ENCODE results near the gene DIO3. TPM values are rescaled to one million over a fixed set of nuclear protein-coding genes. Genes with fewer than 3 reads are reported as not detected.

DIO3 gene
- total and polyA plus RNA-seq, 2 of the 13 experiments (the other 11 are each of a cell fraction or from before 2014, with no cell fraction given), result not detected

GRCh38 chr14:101579372-101580080 lies 18.2 kb downstream of the DIO3 start:
- in situ Hi-C loops (cut with HindIII; ENCODE audit: extremely low pct_ligation_motif_present, low pct_unique_long_range_greater_than_20kb), result no loop called here
- intact Hi-C loops (cut with micrococcal nuclease; ENCODE audit: unreplicated experiment), result no loop called here
- CTCF ChIA-PET (ENCODE audit: low intra/inter-chr PET ratio, low total read pairs), result no interaction called here

GRCh38 chr14:101581806-101582205 lies 20.5 kb downstream of the DIO3 start:
- no peaks in the 10 kb centered on the region for H3K79me2 ChIP-seq (ENCODE audit: insufficient read depth, low read length)
- ATAC-seq (no peak), DNase-seq (ENCODE audit: low spot score) (no peak), FAIRE-seq (no peak)
- CTCF ChIA-PET (ENCODE audit: low intra/inter-chr PET ratio, low total read pairs), result no interaction called here
- H3K4me2 ChIP-seq (ENCODE audit: low read depth, low read length), result no peak overlapping the region
- in situ Hi-C loops (cut with HindIII; ENCODE audit: extremely low pct_ligation_motif_present, low pct_unique_long_range_greater_than_20kb), result no loop called here
- H3K9me3 ChIP-seq (ENCODE audit: low read length), result no peaks in the 10 kb centered on the region
- WGBS (ENCODE audit: low lambda C conversion rate), result 10% methylated on average over 2 of the region's 9 CpGs
- peaks cover 2% of the 10 kb centered on the region; the same call in 1 of the 2 replicates for H3K4me1 ChIP-seq (ENCODE audit: insufficient read depth, low read length)
- H4K20me1 ChIP-seq (ENCODE audit: insufficient read depth, low read length), result no peaks in the 10 kb centered on the region
- H3K36me3 ChIP-seq (replicated peaks in 1 of 2; ENCODE audit: control insufficient read depth in 1 of 2, insufficient read depth in 2 of 2, low read length in 2 of 2), result no peaks in the 10 kb centered on the region
- H3K9ac ChIP-seq (ENCODE audit: insufficient read depth, low read depth, low read length), result no peak overlapping the region
- BruUV-seq (replicated peaks), result no TSS peak
- peaks cover 2 to 37% of the 10 kb centered on the region in 2 experiments for H3K27me3 ChIP-seq (ENCODE audit: control insufficient read depth in 1 of 2, insufficient read depth in 2 of 2, low read length in 2 of 2)
- intact Hi-C loops (cut with micrococcal nuclease; ENCODE audit: unreplicated experiment), result no loop called here
- no peak overlapping the region for H2AFZ ChIP-seq (ENCODE audit: low read length)
- POLR2A ChIA-PET, result no interaction called here
- no peak overlapping the region for H3K4me3 ChIP-seq (replicated peaks in 1 of 3; ENCODE audit: insufficient read depth in 1 of 3, low read depth in 2 of 3, low read length in 3 of 3)
- no peak overlapping the region for H3K27ac ChIP-seq (ENCODE audit: extremely low read length, insufficient read depth, low read length)
- TF ChIP-seq, protein P1, sequence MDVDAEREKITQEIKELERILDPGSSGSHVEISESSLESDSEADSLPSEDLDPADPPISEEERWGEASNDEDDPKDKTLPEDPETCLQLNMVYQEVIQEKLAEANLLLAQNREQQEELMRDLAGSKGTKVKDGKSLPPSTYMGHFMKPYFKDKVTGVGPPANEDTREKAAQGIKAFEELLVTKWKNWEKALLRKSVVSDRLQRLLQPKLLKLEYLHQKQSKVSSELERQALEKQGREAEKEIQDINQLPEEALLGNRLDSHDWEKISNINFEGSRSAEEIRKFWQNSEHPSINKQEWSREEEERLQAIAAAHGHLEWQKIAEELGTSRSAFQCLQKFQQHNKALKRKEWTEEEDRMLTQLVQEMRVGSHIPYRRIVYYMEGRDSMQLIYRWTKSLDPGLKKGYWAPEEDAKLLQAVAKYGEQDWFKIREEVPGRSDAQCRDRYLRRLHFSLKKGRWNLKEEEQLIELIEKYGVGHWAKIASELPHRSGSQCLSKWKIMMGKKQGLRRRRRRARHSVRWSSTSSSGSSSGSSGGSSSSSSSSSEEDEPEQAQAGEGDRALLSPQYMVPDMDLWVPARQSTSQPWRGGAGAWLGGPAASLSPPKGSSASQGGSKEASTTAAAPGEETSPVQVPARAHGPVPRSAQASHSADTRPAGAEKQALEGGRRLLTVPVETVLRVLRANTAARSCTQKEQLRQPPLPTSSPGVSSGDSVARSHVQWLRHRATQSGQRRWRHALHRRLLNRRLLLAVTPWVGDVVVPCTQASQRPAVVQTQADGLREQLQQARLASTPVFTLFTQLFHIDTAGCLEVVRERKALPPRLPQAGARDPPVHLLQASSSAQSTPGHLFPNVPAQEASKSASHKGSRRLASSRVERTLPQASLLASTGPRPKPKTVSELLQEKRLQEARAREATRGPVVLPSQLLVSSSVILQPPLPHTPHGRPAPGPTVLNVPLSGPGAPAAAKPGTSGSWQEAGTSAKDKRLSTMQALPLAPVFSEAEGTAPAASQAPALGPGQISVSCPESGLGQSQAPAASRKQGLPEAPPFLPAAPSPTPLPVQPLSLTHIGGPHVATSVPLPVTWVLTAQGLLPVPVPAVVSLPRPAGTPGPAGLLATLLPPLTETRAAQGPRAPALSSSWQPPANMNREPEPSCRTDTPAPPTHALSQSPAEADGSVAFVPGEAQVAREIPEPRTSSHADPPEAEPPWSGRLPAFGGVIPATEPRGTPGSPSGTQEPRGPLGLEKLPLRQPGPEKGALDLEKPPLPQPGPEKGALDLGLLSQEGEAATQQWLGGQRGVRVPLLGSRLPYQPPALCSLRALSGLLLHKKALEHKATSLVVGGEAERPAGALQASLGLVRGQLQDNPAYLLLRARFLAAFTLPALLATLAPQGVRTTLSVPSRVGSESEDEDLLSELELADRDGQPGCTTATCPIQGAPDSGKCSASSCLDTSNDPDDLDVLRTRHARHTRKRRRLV (CRISPR knock-in tag; IDR thresholded peaks at IDR 0.05), result no peak
- TF ChIP-seq DNMT1 (CRISPR knock-in tag; IDR thresholded peaks at IDR 0.05) (no peak), AGO2 (optimal IDR thresholded peaks at IDR 0.05; ENCODE audit: low read depth, low read length) (no peak), MED13 (CRISPR knock-in tag; IDR thresholded peaks at IDR 0.05) (no peak), UBTF (CRISPR knock-in tag; IDR thresholded peaks at IDR 0.05) (no peak), ZNF607 (CRISPR knock-in tag; IDR thresholded peaks at IDR 0.05; ENCODE audit: borderline replicate concordance) (no peak)

More at GRCh38 chr14:101579372-101580080, 18.2 kb downstream of the DIO3 start:
- ATAC-seq, result no peak; the same call in 2 of the 3 replicates
- H3K79me2 ChIP-seq (ENCODE audit: insufficient read depth, low read length), result no peaks in the 10 kb centered on the region
- DNase-seq (ENCODE audit: low spot score), result no peak
- no TSS peak for BruUV-seq (replicated peaks)
- no peak overlapping the region for H3K9ac ChIP-seq (ENCODE audit: insufficient read depth, low read depth, low read length)
- POLR2A ChIA-PET, result no interaction called here
- no peaks in the 10 kb centered on the region for H3K4me1 ChIP-seq (ENCODE audit: insufficient read depth, low read length)
- H3K4me2 ChIP-seq (ENCODE audit: low read depth, low read length), result no peak overlapping the region
- H2AFZ ChIP-seq (ENCODE audit: low read length), result no peak overlapping the region
- WGBS (ENCODE audit: low lambda C conversion rate), result 0% methylated on average over 2 of the region's 11 CpGs
- H3K4me3 ChIP-seq (replicated peaks in 1 of 3; ENCODE audit: insufficient read depth in 1 of 3, low read depth in 2 of 3, low read length in 3 of 3), result no peak overlapping the region
- no peaks in the 10 kb centered on the region for H3K9me3 ChIP-seq (ENCODE audit: low read length)
- no peaks in the 10 kb centered on the region for H4K20me1 ChIP-seq (ENCODE audit: insufficient read depth, low read length)
- FAIRE-seq, result no peak
- H3K27ac ChIP-seq (ENCODE audit: extremely low read length, insufficient read depth, low read length), result no peak overlapping the region
- TF ChIP-seq, protein P2, sequence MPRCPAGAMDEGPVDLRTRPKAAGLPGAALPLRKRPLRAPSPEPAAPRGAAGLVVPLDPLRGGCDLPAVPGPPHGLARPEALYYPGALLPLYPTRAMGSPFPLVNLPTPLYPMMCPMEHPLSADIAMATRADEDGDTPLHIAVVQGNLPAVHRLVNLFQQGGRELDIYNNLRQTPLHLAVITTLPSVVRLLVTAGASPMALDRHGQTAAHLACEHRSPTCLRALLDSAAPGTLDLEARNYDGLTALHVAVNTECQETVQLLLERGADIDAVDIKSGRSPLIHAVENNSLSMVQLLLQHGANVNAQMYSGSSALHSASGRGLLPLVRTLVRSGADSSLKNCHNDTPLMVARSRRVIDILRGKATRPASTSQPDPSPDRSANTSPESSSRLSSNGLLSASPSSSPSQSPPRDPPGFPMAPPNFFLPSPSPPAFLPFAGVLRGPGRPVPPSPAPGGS (CRISPR knock-in tag; IDR thresholded peaks at IDR 0.05), result no peak
- TF ChIP-seq ZNF264 (CRISPR knock-in tag; IDR thresholded peaks at IDR 0.05) (no peak), ZMAT3 (CRISPR knock-in tag; conservative IDR thresholded peaks at IDR 0.05) (no peak)
- H3K27me3 ChIP-seq (ENCODE audit: control insufficient read depth in 1 of 2, insufficient read depth in 2 of 2, low read length in 2 of 2), result peaks cover 2 to 36% of the 10 kb centered on the region in 2 experiments
- no peaks in the 10 kb centered on the region for H3K36me3 ChIP-seq (replicated peaks in 1 of 2; ENCODE audit: control insufficient read depth in 1 of 2, insufficient read depth in 2 of 2, low read length in 2 of 2)
